OCI-LY1 (cell line): ENCODE results near the gene PTGES3L.

Source experiments
- EZH2 ChIP-seq: fragments of 200-600 bp; sonication (generic), shearing (Covaris generic); IDR thresholded peaks from 2 replicates; pipeline ENCODE4 v1.8.0; 2017; ENCODE audit warnings: borderline replicate concordance, mixed run types, mild to moderate bottlenecking, antibody characterized with exemption, low read length, moderate library complexity, mixed read lengths
- TF ChIP-seq, protein P1 (sequence below): fragments of 200-600 bp; sonication (generic), shearing (Covaris generic); IDR thresholded peaks from 2 replicates; pipeline ENCODE4 v1.5.1; 2017; ENCODE audit warnings: mild to moderate bottlenecking, antibody characterized with exemption, low read length, moderate library complexity, mixed read lengths

DNA sequence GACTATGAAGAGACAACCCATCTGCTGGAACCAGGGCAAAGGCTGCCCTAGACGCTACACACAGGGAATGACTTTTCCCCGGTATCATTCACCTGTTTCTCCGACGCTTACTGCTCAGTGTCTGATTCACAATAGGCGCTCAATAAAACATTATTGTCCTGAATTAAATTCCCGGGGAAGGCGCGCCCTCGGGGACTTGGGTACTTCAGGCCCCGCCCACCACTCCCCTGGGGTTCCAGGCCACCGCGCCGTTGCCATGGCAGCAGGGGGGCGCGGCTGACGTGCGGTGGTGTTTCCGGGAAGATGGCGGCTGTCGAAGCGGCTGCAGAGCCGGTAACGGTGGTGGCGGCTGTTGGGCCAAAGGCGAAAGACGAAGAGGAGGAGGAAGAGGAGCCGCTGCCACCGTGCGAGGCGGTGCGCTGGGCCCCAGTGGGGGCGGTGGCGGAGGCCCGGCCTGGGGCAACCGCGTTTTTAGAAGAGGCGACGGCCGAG is 440 bp upstream of the PTGES3L start, which contains the start of gene RUNDC1:
- TF ChIP-seq, protein P1, sequence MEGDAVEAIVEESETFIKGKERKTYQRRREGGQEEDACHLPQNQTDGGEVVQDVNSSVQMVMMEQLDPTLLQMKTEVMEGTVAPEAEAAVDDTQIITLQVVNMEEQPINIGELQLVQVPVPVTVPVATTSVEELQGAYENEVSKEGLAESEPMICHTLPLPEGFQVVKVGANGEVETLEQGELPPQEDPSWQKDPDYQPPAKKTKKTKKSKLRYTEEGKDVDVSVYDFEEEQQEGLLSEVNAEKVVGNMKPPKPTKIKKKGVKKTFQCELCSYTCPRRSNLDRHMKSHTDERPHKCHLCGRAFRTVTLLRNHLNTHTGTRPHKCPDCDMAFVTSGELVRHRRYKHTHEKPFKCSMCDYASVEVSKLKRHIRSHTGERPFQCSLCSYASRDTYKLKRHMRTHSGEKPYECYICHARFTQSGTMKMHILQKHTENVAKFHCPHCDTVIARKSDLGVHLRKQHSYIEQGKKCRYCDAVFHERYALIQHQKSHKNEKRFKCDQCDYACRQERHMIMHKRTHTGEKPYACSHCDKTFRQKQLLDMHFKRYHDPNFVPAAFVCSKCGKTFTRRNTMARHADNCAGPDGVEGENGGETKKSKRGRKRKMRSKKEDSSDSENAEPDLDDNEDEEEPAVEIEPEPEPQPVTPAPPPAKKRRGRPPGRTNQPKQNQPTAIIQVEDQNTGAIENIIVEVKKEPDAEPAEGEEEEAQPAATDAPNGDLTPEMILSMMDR = no peak
- TF ChIP-seq EZH2 = no peak
